HepG2 (cell line): ENCODE measurements around the gene CDK15.

ENCODE experiments used
- CBX2 ChIP-seq, 2 experiments: fragments of 200-600 bp in 1 of 2; sonication (generic); formaldehyde crosslinking in 1 of 2; IDR thresholded peaks; 2 replicates each; pipeline versions ENCODE4 v1.7.0 to v1.8.1; 2018 to 2022; ENCODE audit warnings: low read depth in 2 of 2, low read length in 1 of 2, mild to moderate bottlenecking in 1 of 2, missing genetic modification reagents in 1 of 2
- NFYC ChIP-seq: IDR thresholded peaks from 2 replicates; pipeline ENCODE4 v1.6.1; 2016; ENCODE audit warnings: missing genetic modification reagents, missing compliant biosample characterization
- POLR2AphosphoS5 ChIP-seq: IDR thresholded peaks from 2 replicates; pipeline ENCODE4 v1.6.1; 2012; ENCODE audit warnings: low read depth, low read length
- TF ChIP-seq, protein P1 (sequence below): sonication (generic); formaldehyde crosslinking; IDR thresholded peaks from 2 replicates; pipeline ENCODE4 v1.5.0; 2020; ENCODE audit warnings: mild to moderate bottlenecking, missing genetic modification reagents, moderate library complexity

DNA sequence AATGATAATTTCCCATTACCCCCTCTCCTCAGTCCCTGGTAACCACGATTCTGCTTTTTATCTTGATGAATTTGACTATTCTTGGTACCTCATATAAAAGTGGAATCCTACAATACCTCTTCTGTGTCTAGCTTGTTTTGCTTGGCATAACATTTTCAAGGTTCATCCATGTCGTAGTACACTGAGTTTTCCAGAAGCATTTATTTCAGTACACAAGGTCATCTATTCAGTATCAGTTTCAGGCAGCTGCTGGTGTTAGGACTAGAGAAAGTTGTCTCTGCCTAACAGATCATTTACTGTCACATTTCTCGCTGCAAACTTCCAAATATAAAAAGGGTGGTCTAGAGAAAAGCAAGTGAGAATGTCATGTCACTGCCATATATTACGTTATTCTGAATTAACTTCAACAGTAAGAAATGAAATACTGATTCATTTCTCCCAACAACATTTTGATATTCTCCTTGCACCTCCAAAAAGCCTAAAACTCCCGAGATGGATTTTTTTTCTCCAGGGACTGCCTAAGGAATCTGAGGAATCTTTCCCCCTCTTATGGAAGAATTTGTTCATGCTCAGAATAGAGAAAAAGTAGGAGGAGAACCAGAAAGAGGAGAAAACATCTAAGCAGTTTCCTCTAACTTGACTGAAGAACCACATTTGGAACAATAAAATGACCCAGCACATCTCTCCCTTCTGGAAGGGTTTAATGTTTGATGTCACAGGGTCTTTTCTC is 36.0 kb downstream of the CDK15 start:
- TF ChIP-seq, protein P1, sequence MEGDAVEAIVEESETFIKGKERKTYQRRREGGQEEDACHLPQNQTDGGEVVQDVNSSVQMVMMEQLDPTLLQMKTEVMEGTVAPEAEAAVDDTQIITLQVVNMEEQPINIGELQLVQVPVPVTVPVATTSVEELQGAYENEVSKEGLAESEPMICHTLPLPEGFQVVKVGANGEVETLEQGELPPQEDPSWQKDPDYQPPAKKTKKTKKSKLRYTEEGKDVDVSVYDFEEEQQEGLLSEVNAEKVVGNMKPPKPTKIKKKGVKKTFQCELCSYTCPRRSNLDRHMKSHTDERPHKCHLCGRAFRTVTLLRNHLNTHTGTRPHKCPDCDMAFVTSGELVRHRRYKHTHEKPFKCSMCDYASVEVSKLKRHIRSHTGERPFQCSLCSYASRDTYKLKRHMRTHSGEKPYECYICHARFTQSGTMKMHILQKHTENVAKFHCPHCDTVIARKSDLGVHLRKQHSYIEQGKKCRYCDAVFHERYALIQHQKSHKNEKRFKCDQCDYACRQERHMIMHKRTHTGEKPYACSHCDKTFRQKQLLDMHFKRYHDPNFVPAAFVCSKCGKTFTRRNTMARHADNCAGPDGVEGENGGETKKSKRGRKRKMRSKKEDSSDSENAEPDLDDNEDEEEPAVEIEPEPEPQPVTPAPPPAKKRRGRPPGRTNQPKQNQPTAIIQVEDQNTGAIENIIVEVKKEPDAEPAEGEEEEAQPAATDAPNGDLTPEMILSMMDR (CRISPR knock-in tag): no peak
- TF ChIP-seq POLR2AphosphoS5 (no peak), CBX2 (IDR thresholded peaks at IDR 0.05; ENCODE audit: low read depth, low read length) (no peak), CBX2 (CRISPR knock-in tag; IDR thresholded peaks at IDR 0.05; ENCODE audit: low read depth) (no peak), NFYC (CRISPR knock-in tag) (no peak)
